Epithelial cell of proximal tubule (primary cell): ENCODE data around the gene SOBP. TPM values are rescaled to one million over a fixed set of nuclear protein-coding genes. Genes with fewer than 3 reads are reported as not detected.

Source experiments
- DNase-seq: peaks from one replicate; pipeline ENCODE4 v3.0.0-alpha.2; 2011; ENCODE audit warnings: low read depth
- H3K4me3 ChIP-seq: 2 replicates; pipeline ENCODE4 v1.5.1; 2011; ENCODE audit warnings: low read depth, mild to moderate bottlenecking, low read length
- CTCF ChIP-seq: conservative IDR thresholded peaks from 2 replicates; pipeline ENCODE4 v1.5.1; 2012; ENCODE audit warnings: low read depth, mild to moderate bottlenecking, low read length
- total RNA-seq: library from RNA; depleted of rRNA; stranded (reverse); fragments of >200 nt; gene quantifications from 2 replicates; pipeline ENCODE4 v1.2.3, GENCODE V29; 2015

SOBP gene
- total RNA-seq, 1 donor from 2014 or later: 2.5 TPM

DNA sequence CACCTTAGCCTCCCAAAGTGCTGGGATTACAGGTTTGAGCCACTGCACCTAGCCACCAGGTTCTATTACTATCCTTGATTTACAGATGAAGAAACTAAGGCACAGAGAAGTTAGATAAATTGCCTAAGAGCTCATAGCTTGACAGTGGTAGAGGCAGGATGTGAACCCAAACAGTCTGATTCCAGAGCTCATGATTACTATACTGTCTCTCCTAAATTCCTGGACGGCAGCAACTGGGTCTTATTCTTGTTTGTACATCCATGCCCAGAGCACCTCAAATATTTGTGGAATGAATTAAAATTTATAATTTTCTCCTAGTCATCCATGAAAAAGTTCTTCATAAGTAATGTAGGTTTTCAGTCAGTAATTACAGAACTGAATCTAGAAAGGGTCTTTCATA lies 45.6 kb upstream of the SOBP start:
- no peak overlapping the region for H3K4me3 ChIP-seq
- DNase-seq: no peak
- TF ChIP-seq CTCF: no peak

DNA sequence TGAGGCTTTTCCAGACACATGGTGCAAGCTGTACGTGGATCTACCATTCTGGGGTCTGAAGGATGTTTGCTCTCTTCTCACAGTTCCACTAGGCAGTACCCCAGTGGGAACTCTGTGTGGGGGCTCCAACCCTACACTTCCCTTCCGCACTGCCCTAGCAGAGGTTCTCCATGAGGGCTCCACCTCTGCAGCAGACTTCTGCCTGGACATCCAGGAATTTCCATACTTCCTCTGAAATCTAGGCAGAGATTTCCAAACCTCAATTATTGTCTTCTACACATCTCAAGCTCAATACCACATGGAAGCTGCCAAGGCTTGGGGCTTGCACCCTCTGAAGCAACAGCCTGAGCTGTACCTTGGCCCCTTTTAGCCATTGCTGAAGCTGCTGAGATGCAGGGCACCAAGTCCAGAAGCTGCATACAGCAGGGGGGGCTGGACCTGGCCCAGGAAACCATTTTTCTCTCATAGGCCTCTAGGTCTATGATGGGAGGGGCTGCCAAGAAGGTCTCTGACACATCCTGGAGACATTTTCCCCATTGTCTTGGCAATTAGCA lies 42.2 kb upstream of the SOBP start:
- no peak overlapping the region for H3K4me3 ChIP-seq
- TF ChIP-seq CTCF: no peak
- no peak for DNase-seq

GRCh38 chr6:107448776-107449175 lies 41.1 kb upstream of the SOBP start:
- no peak for DNase-seq
- H3K4me3 ChIP-seq: no peak overlapping the region
- no peak for TF ChIP-seq CTCF

GRCh38 chr6:107458672-107459282 lies 31.1 kb upstream of the SOBP start:
- H3K4me3 ChIP-seq: peak overlapping the region; percentile 93
- no peak for TF ChIP-seq CTCF
- DNase-seq: no peak

- peak; percentile 64 for TF ChIP-seq CTCF
- DNase-seq: peak; percentile 68
- peak within 1 kb of the TSS; percentile 93 for H3K4me3 ChIP-seq
Observed at GRCh38 chr6:107459283-107460082, 30.4 kb upstream of the SOBP start, which contains the start of gene PDSS2. TSS of gene PDSS2 (minus strand) at chr6:107459564. CDS start at chr6:107459285, 279 bp downstream.

- peak overlapping the region; percentile 93 for H3K4me3 ChIP-seq
- no peak for DNase-seq
- no peak for TF ChIP-seq CTCF
Observed at GRCh38 chr6:107460083-107460631, 29.8 kb upstream of the SOBP start.
